Stomach (tissue), 9 donors: ENCODE measurements around the gene WWOX. TPM values are rescaled to one million over a fixed set of nuclear protein-coding genes. Genes with fewer than 3 reads are reported as not detected.

Experiments used
- DNase-seq, 2 donors: peaks; one replicate each; pipeline versions ENCODE4 v3.0.0 to v3.0.0-alpha.2; 2013 to 2019
- H3K27ac ChIP-seq, 5 donors: fragments of 200-600 bp in 4 of 5; sonication (generic) in 4 of 5; one replicate each; pipeline ENCODE4 v1.5.1; 2013 to 2019; ENCODE audit warnings: mild to moderate bottlenecking in 1 of 5, moderate library complexity in 1 of 5
- H3K27me3 ChIP-seq, 3 donors: fragments of 200-600 bp; sonication (generic); one replicate each; pipeline ENCODE4 v1.5.1; 2017 to 2019; ENCODE audit warnings: mixed run types in 1 of 3
- H3K36me3 ChIP-seq, 4 donors: fragments of 200-600 bp; sonication (generic); 1 replicate in 3 of 4; 2 replicates in 1 of 4; pipeline ENCODE4 v1.5.1; 2016 to 2019
- H3K4me1 ChIP-seq, 4 donors: fragments of 200-600 bp; sonication (generic); one replicate each; pipeline ENCODE4 v1.5.1; 2016 to 2019
- H3K4me3 ChIP-seq, 4 donors: fragments of 200-600 bp; sonication (generic) in 3 of 4; one replicate each; pipeline ENCODE4 v1.5.1; 2016 to 2019; ENCODE audit warnings: mild to moderate bottlenecking in 1 of 4
- H3K9me3 ChIP-seq, 4 donors: fragments of 200-600 bp; sonication (generic); one replicate each; pipeline ENCODE4 v1.5.1; 2016 to 2019
- EP300 ChIP-seq: sonication (generic); formaldehyde crosslinking; IDR thresholded peaks from one replicate; pipeline ENCODE4 v1.6.1; 2017; ENCODE audit warnings: antibody characterized with exemption
- POLR2A ChIP-seq, 4 donors: fragments of 450-650 bp; IDR thresholded peaks; one replicate each; pipeline ENCODE4 v1.6.1; 2016; ENCODE audit warnings: antibody characterized with exemption in 4 of 4, control low read depth in 2 of 4, mild to moderate bottlenecking in 1 of 4, moderate library complexity in 1 of 4
- POLR2AphosphoS5 ChIP-seq, 3 donors: sonication (generic); formaldehyde crosslinking; IDR thresholded peaks; one replicate each; pipeline ENCODE4 v1.6.1; 2016; ENCODE audit warnings: antibody characterized with exemption in 3 of 3
- WGBS, 5 donors: extraction: QIAGEN DNeasy Blood & Tissue Kit in 3 of 5; methylation state at CpG; one replicate each; pipeline versions ENCODE4 v1.1.5 to v1.1.7; 2013 to 2018; 5-methylcytosine and 5-hydroxymethylcytosine counted together
- intact Hi-C: fragments of 100-400 bp; cut with DNase I; formaldehyde crosslinking; loops from one replicate; pipeline ENCODE4 v1.15.1; 2023; ENCODE audit warnings: low total_unique reads
- polyA plus RNA-seq, 3 donors: library from polyadenylated mRNA; stranded (reverse); fragments of 200-250 nt; gene quantifications; one replicate each; pipeline ENCODE4 v1.2.3, GENCODE V29; 2013
- total RNA-seq, 5 donors: library from RNA; depleted of rRNA; stranded (reverse); fragments of >200 nt; gene quantifications; one replicate each; pipeline versions ENCODE4 v1.1.0 to v1.2.3, GENCODE V29; 2014 to 2016
- TF ChIP-seq, protein P1 (sequence below), 7 experiments: fragments of 450-650 bp in 4 of 7; fragments of 200-600 bp in 3 of 7; sonication (generic) in 3 of 7; IDR thresholded peaks; one replicate each; pipeline ENCODE4 v1.5.1; 2016 to 2019; ENCODE audit warnings: antibody characterized with exemption in 7 of 7, control low read depth in 2 of 7, mild to moderate bottlenecking in 1 of 7
- donor health status: healthy with polysubstance abuse.
- donor health status: Bipolar disorder and iron deficiency.
- donor health status: healthy.

Gene WWOX
- total and polyA plus RNA-seq, 8 donors, result 7.7 to 129 (median 48.7) TPM

DNA sequence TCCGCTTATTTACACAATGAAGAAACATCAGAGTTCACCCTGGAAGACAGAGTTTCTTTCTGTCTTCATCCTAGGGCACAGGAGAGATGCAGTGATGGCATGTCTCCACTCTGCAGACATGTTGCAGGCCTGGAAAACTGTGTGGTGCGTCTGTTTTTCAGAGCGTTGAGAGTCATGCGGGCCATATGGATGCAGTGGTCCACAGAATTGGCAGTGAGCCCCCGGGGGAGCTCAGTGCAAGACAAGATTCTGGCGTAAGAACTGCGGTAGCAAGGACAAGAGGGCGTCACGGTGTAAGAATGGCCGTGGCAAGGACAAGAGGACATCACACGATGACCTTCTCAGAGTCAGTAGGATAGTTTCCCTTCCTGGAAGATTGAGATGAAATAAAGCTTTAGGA, 847.1 kb downstream of the WWOX start:
- Histone ChIP-seq H3K36me3 (no peaks in the 10 kb centered on the region), H3K27me3 (no peaks in the 10 kb centered on the region), H3K4me3 (no peak overlapping the region), H3K27ac (no peak overlapping the region), H3K4me1 (peaks cover 0 to 4% (median 0%) of the 10 kb centered on the region in 4 donors), H3K9me3 (no peaks in the 10 kb centered on the region)
- DNase-seq, result no peak
- 91 to 94% (median 92%) methylated on average over 11 of the region's 11 CpGs for WGBS, 5 donors
- TF ChIP-seq EP300 (no peak), POLR2A (IDR thresholded peaks at IDR 0.05) (no peak), POLR2AphosphoS5 (IDR thresholded peaks at IDR 0.05) (no peak)
- TF ChIP-seq, protein P1, sequence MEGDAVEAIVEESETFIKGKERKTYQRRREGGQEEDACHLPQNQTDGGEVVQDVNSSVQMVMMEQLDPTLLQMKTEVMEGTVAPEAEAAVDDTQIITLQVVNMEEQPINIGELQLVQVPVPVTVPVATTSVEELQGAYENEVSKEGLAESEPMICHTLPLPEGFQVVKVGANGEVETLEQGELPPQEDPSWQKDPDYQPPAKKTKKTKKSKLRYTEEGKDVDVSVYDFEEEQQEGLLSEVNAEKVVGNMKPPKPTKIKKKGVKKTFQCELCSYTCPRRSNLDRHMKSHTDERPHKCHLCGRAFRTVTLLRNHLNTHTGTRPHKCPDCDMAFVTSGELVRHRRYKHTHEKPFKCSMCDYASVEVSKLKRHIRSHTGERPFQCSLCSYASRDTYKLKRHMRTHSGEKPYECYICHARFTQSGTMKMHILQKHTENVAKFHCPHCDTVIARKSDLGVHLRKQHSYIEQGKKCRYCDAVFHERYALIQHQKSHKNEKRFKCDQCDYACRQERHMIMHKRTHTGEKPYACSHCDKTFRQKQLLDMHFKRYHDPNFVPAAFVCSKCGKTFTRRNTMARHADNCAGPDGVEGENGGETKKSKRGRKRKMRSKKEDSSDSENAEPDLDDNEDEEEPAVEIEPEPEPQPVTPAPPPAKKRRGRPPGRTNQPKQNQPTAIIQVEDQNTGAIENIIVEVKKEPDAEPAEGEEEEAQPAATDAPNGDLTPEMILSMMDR (IDR thresholded peaks at IDR 0.05), result no peak
- intact Hi-C loops, result no loop called here

DNA sequence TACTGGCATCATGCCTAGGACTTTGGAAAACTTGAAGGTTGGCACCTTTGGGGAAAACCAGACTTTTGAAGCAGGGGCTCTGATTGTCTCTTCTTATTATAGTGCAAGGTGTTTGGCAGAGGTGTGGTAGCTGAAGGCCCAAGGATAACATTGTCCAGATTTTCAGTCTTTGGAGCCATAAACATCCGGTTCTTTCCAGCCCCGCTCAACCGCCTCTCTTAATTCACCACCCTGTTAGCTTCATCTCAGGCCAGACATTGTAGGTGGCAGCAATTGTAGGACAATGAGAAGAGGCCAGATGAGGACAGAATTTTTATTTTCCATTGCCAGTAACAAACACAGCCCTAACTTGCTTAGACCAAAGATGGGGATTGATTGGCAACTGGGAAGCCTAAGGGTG, 851.3 kb downstream of the WWOX start:
- intact Hi-C loops, result no loop called here

DNA sequence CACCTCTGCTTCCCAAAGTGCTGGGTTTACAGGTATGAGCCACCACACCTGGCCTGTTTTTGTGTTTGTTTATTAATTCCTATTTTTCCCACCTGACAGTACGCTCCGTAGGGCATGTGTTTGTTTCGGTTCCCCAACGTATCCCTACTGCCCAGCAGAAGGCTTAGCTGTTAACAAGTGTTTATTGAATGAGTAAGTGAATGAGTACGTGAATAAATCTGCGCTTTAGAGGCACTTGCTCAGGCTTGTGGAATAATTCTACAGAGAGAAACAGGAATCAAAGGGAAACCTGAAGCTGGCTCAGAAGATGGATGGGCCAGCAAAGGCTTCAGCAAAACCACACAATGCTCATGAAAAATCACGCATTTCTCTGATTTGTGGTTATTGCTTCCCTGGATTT, 853.2 kb downstream of the WWOX start:
- no peak overlapping the region for H3K27ac ChIP-seq
- TF ChIP-seq POLR2A (IDR thresholded peaks at IDR 0.05) (no peak), EP300 (no peak), POLR2AphosphoS5 (IDR thresholded peaks at IDR 0.05) (no peak)
- TF ChIP-seq, protein P1 (IDR thresholded peaks at IDR 0.05), result no peak
- no peaks in the 10 kb centered on the region for H3K36me3 ChIP-seq
- H3K27me3 ChIP-seq, result no peaks in the 10 kb centered on the region
- no peaks in the 10 kb centered on the region for H3K4me1 ChIP-seq
- intact Hi-C loops, result no loop called here
- no peak overlapping the region for H3K4me3 ChIP-seq
- WGBS, 5 donors, result 90 to 97% (median 94%) methylated on average over 7 of the region's 7 CpGs
- H3K9me3 ChIP-seq, result no peaks in the 10 kb centered on the region
- no peak for DNase-seq

More for the DNA sequence above, 851.3 kb downstream of the WWOX start:
- Histone ChIP-seq H3K27ac (no peak overlapping the region), H3K27me3 (no peaks in the 10 kb centered on the region), H3K4me1 (no peaks in the 10 kb centered on the region), H3K4me3 (no peak overlapping the region), H3K36me3 (no peaks in the 10 kb centered on the region), H3K9me3 (no peaks in the 10 kb centered on the region)
- WGBS, 5 donors, result 51 to 66% (median 64%) methylated on average over 3 of the region's 3 CpGs
- TF ChIP-seq EP300, result no peak
- TF ChIP-seq POLR2AphosphoS5 (IDR thresholded peaks at IDR 0.05), result no peak
- TF ChIP-seq, protein P1 (IDR thresholded peaks at IDR 0.05), result no peak
- TF ChIP-seq POLR2A (IDR thresholded peaks at IDR 0.05), result no peak
- no peak for DNase-seq

DNA sequence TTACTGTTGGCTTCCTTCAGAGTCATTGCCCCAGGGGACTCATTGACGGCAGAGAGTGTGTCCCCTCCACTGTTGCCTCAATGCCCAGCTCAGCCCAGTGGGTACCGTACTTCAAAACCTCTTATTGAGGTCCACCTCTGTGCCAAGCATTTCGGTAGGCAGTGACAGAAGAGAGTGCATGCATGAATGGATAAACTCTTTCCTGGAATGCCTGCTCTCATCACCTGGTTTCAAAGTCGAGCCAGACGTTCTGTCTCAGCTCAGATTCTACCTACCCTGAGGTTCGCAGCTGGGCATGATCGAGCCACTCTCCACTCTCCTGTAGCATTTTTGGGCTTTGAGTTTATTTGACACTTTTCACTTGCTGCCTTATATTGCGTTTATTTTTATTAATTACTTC, 854.1 kb downstream of the WWOX start:
- no peak for TF ChIP-seq EP300
- no peak for TF ChIP-seq POLR2A (IDR thresholded peaks at IDR 0.05)
- TF ChIP-seq, protein P1 (IDR thresholded peaks at IDR 0.05), result no peak
- TF ChIP-seq POLR2AphosphoS5 (IDR thresholded peaks at IDR 0.05), result no peak
- DNase-seq, result no peak
- no peak overlapping the region for H3K4me3 ChIP-seq
- intact Hi-C loops, result no loop called here
- no peaks in the 10 kb centered on the region for H3K4me1 ChIP-seq
- H3K27me3 ChIP-seq, result no peaks in the 10 kb centered on the region
- WGBS, 5 donors, result 81 to 93% (median 91%) methylated on average over 8 of the region's 8 CpGs
- H3K27ac ChIP-seq, result no peak overlapping the region
- H3K36me3 ChIP-seq, result no peaks in the 10 kb centered on the region
- H3K9me3 ChIP-seq, result no peaks in the 10 kb centered on the region
